GM12864 (cell line): ENCODE measurements around the gene BFSP1.

Source experiments
- DNase-seq: peaks from one replicate; pipeline ENCODE4 v3.0.0-alpha.2; 2011; ENCODE audit warnings: low read depth
- H3K4me3 ChIP-seq: 2 replicates; pipeline ENCODE4 v1.5.1; 2011; ENCODE audit warnings: mild to moderate bottlenecking, low read depth, low read length, control low read depth
- TF ChIP-seq, protein P1 (sequence below): IDR thresholded peaks from 2 replicates; pipeline ENCODE4 v1.5.1; 2011; ENCODE audit warnings: low read depth, mild to moderate bottlenecking, moderate library complexity, low read length, control low read depth, inconsistent platforms; ENCODE audit errors: missing control alignments

BFSP1 gene

DNA sequence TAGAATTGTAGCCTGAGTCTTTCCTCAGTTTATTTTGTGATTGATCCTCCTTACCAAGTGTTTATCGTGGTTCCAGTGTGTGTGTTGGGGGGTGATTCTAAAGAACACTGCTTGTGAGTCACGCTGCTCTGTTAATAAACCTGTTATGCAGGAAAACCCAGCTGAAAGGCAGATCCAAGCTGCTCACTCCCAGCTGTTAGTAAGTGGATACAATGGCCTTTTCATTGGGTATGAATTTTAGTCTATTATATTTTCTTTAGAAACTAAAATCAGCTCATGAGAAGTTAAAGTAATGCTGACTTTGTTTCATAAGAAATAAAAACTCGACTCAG lies 26.5 kb upstream of the BFSP1 start:
- H3K4me3 ChIP-seq, result no peak overlapping the region
- TF ChIP-seq, protein P1, sequence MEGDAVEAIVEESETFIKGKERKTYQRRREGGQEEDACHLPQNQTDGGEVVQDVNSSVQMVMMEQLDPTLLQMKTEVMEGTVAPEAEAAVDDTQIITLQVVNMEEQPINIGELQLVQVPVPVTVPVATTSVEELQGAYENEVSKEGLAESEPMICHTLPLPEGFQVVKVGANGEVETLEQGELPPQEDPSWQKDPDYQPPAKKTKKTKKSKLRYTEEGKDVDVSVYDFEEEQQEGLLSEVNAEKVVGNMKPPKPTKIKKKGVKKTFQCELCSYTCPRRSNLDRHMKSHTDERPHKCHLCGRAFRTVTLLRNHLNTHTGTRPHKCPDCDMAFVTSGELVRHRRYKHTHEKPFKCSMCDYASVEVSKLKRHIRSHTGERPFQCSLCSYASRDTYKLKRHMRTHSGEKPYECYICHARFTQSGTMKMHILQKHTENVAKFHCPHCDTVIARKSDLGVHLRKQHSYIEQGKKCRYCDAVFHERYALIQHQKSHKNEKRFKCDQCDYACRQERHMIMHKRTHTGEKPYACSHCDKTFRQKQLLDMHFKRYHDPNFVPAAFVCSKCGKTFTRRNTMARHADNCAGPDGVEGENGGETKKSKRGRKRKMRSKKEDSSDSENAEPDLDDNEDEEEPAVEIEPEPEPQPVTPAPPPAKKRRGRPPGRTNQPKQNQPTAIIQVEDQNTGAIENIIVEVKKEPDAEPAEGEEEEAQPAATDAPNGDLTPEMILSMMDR, result no peak
- DNase-seq, result no peak

- TF ChIP-seq, protein P1, result no peak
- no peak for DNase-seq
- H3K4me3 ChIP-seq, result no peak overlapping the region
Observed at GRCh38 chr20:17556837-17557674, 25.9 kb upstream of the BFSP1 start.

GRCh38 chr20:17555106-17555505 lies 23.9 kb upstream of the BFSP1 start:
- TF ChIP-seq, protein P1, result no peak
- no peak overlapping the region for H3K4me3 ChIP-seq
- no peak for DNase-seq

DNA sequence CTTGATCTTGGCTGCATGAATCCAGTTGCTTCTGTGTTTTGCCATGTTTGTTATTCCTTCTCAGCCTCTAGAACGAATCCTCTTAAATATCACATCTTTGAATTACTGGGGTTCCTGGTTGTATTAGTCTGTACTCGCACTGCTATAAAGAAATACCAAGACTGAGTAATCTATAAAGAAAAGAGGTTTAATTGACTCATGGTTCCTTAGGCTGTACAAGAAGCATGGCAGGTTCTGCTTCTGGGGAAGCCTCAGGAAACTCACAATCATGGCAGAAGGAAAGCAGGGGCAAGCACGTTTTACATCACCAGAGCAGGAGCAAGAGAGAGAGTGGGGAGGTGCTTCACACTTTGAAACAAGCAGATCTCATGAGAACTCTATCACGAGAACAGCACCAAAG lies 18.0 kb upstream of the BFSP1 start:
- no peak overlapping the region for H3K4me3 ChIP-seq
- TF ChIP-seq, protein P1, result no peak
- DNase-seq, result no peak

DNA sequence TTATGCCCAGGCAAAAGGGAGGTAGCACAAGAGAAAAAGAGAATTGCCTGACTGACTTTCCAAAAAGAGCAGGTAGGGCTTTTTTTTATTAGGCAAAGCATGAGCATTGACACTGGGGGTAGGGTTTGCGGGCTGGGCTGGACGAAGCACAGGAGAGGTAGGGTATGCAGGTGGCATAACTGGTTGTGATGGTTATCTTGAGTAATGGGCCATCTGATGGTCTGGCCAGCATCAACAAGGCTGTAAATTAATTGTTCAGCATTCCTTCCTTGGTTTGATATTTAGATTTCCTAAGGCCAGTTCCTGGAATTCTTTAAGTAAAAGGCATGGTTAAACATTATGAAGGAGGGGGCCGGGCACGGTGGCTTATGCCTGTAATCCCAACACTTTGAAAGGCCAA lies 13.9 kb upstream of the BFSP1 start:
- TF ChIP-seq, protein P1, result no peak
- no peak overlapping the region for H3K4me3 ChIP-seq
- DNase-seq, result no peak

DNA sequence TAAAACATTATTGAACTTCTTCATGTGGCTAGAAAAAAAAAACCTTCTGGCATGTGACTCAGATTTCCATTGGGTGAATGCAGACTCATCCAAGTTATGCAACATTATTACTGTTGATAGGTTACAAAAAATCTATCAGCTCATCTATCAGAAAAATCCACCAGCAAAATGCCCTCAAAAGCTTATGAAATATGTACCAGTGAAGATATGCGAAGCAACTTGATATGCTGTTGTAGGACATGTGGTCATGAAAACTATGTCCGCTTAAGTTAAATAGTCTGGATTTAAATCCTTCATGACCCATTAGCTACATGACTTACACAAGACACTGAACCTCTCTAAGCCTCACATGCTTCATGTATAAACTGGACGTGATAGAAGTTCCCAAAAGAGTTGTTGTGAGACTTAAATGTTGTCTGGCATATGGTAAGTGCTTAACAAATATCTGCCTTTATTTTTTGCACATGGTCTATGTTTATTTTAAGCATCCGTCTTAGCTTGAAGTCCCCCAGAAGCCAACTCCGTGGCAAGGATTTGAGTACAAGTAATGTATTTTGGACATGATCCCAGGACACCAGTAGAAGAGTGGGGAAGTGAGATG lies 12.5 kb upstream of the BFSP1 start:
- no peak overlapping the region for H3K4me3 ChIP-seq
- DNase-seq, result no peak
- TF ChIP-seq, protein P1, result no peak

GRCh38 chr20:17542993-17543412 lies 11.8 kb upstream of the BFSP1 start:
- TF ChIP-seq, protein P1, result no peak
- no peak overlapping the region for H3K4me3 ChIP-seq
- DNase-seq, result no peak
